ENCODE results near the gene CBX7.
A peak's percentile ranks its signal among the peaks of the same experiment; 100 is the strongest.

The CBX7 gene

DNA sequence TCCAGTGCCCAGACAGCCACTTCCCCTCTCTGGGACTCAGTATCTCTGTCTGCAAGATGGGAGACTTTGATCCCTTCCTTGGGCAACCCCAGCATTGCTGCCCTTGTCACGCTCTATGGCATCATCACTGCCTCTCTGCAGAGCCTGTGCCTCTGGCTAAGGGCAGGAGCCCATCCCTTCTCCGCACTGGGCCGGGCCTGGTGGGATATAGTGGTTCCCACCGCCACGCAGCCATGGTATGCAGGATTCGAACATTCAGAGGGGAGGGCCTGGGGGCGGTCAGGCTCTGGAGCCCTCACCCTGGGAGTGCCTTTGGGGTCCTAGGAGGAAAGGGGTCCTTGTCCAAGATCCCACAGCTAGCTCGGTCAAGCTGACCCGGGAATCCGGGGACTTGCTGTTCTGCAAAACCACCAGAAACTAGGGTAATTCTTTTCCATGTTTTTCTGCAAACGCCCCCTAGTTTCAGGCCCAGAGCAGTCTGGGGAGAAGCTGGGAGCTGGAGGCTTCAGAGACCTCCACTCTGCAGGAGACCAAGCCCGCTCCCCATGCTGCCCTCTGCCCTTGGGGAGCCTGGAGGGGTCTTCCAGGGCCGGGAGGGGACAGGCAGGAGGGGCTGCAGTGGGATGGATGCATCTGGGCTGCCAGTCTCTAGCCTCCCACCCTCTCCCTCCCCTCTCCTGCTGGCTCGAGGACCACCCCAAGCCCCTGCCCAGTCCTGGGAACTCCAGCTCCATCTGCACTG lies 24.4 kb upstream of the CBX7 start:
- no peak for DNase-seq
- Histone ChIP-seq H3K4me3 (ENCODE audit: low read depth, low read length) (no peak overlapping the region), H3K27ac (0 out of 2 replicates have a peak overlapping the region, but pooled peaks have one; percentile 29), H3K36me3 (no peaks in the 10 kb centered on the region), H3K27me3 (ENCODE audit: insufficient read depth, low read depth, severe bottlenecking) (no peaks in the 10 kb centered on the region), H3K9me3 (ENCODE audit: severe bottlenecking) (no peaks in the 10 kb centered on the region)
- TF ChIP-seq CTCF (IDR thresholded peaks at IDR 0.05; ENCODE audit: low read depth, low read length), result no peak

GRCh38 chr22:39176143-39176713 lies 23.7 kb upstream of the CBX7 start:
- H3K4me3 ChIP-seq (ENCODE audit: low read depth, low read length), result no peak overlapping the region
- no peaks in the 10 kb centered on the region for H3K27me3 ChIP-seq (ENCODE audit: insufficient read depth, low read depth, severe bottlenecking)
- TF ChIP-seq CTCF (IDR thresholded peaks at IDR 0.05; ENCODE audit: low read depth, low read length), result no peak
- H3K27ac ChIP-seq, result no peak overlapping the region
- H3K9me3 ChIP-seq (ENCODE audit: severe bottlenecking), result no peaks in the 10 kb centered on the region
- DNase-seq, result no peak
- H3K36me3 ChIP-seq, result no peaks in the 10 kb centered on the region

GRCh38 chr22:39175353-39176142 lies 23.1 kb upstream of the CBX7 start:
- no peak for DNase-seq

GRCh38 chr22:39174498-39175352 lies 22.2 kb upstream of the CBX7 start:
- H3K27ac ChIP-seq, result no peak overlapping the region
- no peak overlapping the region for H3K4me3 ChIP-seq (ENCODE audit: low read depth, low read length)
- DNase-seq, result no peak
- no peak for TF ChIP-seq CTCF (IDR thresholded peaks at IDR 0.05; ENCODE audit: low read depth, low read length)
- H3K27me3 ChIP-seq (ENCODE audit: insufficient read depth, low read depth, severe bottlenecking), result no peaks in the 10 kb centered on the region
- no peaks in the 10 kb centered on the region for H3K9me3 ChIP-seq (ENCODE audit: severe bottlenecking)
- H3K36me3 ChIP-seq, result no peaks in the 10 kb centered on the region

More at GRCh38 chr22:39175353-39176142, 23.1 kb upstream of the CBX7 start:
- H3K36me3 ChIP-seq, result no peaks in the 10 kb centered on the region
- no peak for TF ChIP-seq CTCF (IDR thresholded peaks at IDR 0.05; ENCODE audit: low read depth, low read length)
- H3K27ac ChIP-seq, result no peak overlapping the region
- H3K27me3 ChIP-seq (ENCODE audit: insufficient read depth, low read depth, severe bottlenecking), result no peaks in the 10 kb centered on the region
- no peak overlapping the region for H3K4me3 ChIP-seq (ENCODE audit: low read depth, low read length)
- H3K9me3 ChIP-seq (ENCODE audit: severe bottlenecking), result no peaks in the 10 kb centered on the region

DNA sequence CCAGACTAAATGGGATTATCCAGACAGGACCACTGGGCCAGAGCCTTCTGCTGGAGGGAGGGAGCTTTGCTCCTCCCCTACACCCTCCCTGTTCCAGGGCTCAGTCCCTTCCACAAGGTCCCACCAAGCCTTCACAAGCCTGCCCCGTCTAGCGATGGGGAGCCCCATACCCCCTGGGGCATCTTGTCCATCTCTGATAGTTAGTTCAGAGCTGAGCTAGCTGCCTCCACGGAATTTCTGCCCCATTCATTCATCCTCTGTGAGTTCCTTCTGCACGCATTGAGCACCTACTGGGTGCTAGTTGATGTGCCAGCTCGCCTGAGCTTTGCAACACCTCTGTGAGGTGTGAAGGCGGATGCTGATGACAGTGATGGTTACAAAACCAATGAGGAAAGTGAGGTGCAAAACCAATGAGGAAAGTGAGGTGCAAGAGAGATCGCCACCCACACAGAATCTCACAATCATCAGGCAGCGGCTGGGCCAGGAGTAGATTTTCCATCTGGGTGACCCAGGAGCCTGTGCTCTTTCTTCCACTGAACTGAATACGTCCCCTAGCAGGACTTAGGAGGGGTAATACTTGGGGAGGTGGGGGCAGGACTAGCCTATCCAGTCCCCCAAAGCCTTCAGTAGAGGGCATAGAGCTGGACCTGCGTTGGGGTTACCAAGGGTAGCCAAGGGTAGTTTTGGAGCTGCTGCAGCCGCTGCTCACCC lies 21.5 kb upstream of the CBX7 start:
- Histone ChIP-seq H3K4me3 (ENCODE audit: low read depth, low read length) (no peak overlapping the region), H3K27ac (no peak overlapping the region), H3K36me3 (no peaks in the 10 kb centered on the region), H3K27me3 (ENCODE audit: insufficient read depth, low read depth, severe bottlenecking) (no peaks in the 10 kb centered on the region), H3K9me3 (ENCODE audit: severe bottlenecking) (no peaks in the 10 kb centered on the region)
- DNase-seq, result no peak
- no peak for TF ChIP-seq CTCF (IDR thresholded peaks at IDR 0.05; ENCODE audit: low read depth, low read length)

All from WERI-Rb-1 (cell line).